GM19193 (cell line): ENCODE results near the gene NADSYN1.

ENCODE experiments used
- POLR2A ChIP-seq: IDR thresholded peaks from 4 replicates; pipeline ENCODE4 v1.6.1; 2011; ENCODE audit not compliant: insufficient read depth, insufficient read length; ENCODE audit errors: extremely low read depth

Gene NADSYN1

DNA sequence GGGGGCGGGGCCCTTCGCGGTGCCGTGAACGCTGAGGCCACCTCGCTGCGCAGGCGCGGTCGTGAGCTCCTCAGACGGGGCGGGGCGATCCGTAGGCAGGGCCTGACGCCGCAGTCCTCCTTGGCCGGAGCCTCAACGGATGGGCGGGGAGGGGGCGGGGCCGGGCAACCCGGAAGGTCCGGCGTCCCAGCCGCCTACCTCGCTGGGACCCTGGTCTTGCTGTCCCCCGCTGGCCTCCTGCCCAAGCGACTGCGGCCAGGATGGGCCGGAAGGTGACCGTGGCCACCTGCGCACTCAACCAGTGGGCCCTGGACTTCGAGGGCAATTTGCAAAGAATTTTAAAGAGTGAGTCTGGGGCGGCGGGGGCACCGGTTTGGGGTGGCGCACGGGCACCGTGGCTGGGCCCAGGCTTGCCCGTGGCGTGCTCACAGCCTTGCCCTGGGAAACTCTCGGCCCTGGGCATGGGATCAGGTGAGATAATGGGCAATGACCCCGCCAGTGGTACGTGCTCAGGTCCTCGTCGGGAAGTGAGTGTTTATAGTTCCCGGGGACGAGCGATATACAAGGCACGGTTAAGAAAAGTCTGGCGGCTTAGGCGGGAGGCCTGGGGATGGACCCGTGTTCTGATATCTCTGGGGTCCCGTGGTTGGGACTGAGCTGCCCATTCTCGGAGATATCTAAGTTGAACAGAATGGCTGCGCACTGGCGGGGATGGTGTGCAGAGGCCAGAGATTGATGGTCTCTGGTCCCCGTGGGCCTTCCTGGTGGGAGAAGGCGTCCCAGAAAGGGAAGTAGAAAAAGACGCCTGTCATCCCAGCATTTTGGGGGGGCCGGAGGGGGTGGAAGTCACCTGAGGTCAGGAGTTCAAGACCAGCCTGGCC is at the start of gene NADSYN1:
Gene NADSYN1, plus strand, starts transcription at position 167 of the 881 bp plus-strand sequence. Its CDS starts 94 bp downstream, at position 261.
- peak; percentile 79 for TF ChIP-seq POLR2A

DNA sequence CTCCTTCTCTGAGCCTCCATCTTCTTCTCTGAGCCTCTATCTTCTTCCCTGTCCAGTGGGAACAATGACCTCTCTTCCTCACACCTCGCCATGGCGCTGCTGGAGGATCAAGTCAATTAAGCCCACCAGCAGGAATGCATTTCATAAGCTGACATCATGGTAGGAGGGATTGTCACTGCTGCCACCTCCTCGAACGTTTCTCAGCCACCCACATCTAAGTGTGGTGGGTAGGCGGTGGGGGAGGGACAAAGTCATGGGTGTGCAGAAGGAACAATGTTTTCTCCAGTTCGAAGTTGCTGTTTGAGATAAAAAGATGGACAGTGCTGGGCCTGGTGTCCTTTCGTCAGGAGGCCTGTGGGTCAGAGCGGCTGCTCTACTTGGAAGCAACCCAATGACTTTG is 48.8 kb upstream of the NADSYN1 start:
- TF ChIP-seq POLR2A: no peak

GRCh38 chr11:71406681-71407080 is 46.3 kb upstream of the NADSYN1 start:
- TF ChIP-seq POLR2A: no peak

GRCh38 chr11:71407356-71407755 is 45.6 kb upstream of the NADSYN1 start:
- no peak for TF ChIP-seq POLR2A

DNA sequence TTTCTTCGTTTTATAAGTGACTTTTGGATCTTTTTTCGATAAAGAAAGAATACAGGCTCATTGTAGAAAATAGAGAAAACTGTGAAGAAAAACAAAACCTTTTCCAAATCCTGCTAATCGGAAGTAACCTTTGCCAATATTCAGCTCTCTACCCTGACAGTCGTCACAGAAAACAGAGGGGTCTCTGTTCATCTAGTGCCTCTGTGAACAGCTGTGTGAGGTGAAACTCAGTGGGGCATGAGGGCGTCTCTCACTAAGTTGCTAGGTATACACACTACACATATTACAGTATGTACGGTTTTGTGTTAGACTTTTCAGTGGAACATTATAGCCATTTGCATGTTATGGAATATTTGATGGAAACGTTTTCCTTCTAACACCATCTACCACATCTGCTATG is 44.2 kb upstream of the NADSYN1 start:
- TF ChIP-seq POLR2A: no peak

GRCh38 chr11:71410363-71410966 is 42.5 kb upstream of the NADSYN1 start:
- TF ChIP-seq POLR2A: no peak

GRCh38 chr11:71414645-71415044 is 38.4 kb upstream of the NADSYN1 start:
- no peak for TF ChIP-seq POLR2A

DNA sequence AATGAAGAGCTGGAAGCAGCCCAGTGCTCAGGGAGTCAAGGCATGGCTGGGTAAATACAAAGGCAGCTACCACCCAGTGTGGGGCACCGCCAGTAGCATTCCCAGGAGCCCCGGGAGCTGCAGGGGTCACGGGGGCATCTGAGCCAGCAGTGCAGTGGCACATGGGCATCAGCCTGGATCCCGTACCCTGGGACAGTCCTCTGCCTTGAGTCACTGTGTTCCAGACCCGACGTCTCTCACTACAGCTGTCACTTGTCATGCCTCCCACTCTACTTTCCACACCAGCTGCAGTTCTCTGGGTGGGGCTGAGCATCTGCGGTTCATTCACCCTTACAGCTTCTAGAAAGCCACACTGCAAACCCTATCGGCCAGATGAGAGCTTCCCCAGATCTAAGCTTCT is 34.4 kb upstream of the NADSYN1 start:
- no peak for TF ChIP-seq POLR2A

DNA sequence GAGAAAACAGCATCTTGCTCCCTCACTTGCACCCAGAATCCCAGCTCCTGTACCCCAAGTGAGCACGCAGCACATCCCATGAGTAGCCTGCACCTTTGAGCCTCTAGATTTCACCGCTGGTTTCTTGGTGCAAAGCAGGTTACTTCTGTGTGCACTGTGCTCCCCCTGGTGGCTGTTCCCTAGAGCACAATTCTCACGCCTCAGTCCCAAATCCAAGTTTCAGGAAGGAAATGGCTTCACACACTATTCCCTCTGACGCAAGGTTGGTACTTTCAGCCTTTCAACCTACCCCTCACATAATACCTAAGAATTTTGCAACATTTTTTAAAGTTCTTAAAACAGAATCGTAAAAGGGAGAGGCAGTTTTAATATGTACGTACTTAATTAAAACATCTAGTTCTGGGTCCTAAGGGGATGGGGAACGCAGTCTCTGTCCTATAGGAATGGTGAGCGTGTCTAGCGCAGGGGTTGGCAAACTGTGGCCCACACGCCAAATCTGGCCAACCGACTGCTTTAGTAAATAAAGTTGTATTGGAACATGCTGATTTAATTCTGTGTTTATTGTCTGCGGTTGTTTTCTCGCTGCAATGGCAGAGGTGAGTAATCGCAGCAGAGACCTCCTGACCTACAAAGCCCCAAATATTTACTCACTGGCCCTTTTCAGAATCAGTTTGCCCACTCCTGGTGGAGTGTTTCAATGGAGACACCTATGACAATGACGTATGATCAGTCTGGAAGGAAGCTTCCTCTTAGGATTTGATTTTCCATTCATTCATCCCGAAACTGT is 32.4 kb upstream of the NADSYN1 start:
- no peak for TF ChIP-seq POLR2A

DNA sequence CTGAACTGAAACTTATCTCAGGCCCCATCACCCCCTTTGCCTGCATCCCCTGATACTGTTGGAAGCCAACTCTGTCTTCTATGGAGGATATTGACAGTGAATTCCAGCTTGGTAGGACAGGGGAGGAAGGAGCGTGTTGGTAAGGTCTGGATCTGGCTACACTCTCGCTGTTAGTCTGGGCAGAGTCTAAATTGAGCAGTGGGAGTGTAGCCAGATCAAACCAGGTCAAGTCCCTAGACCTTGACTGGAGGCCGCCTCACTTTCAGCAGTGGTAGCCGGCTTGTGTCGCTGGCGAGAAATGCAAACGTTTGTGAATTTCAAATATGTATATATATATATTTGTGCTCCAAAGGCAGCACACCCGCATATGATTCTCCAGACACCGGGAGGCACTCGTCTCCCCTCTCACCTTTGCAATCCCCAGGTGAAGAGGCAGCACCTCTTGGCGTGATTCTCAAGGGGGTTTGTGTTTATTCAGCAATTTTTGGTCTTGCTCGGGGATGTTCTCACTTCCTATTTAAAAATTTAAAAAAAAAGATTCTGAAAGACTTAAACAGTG is 31.5 kb upstream of the NADSYN1 start:
- no peak for TF ChIP-seq POLR2A

- TF ChIP-seq POLR2A: no peak
Measured at GRCh38 chr11:71423181-71423790, 29.7 kb upstream of the NADSYN1 start.

GRCh38 chr11:71425409-71425808 is 27.6 kb upstream of the NADSYN1 start:
- no peak for TF ChIP-seq POLR2A

DNA sequence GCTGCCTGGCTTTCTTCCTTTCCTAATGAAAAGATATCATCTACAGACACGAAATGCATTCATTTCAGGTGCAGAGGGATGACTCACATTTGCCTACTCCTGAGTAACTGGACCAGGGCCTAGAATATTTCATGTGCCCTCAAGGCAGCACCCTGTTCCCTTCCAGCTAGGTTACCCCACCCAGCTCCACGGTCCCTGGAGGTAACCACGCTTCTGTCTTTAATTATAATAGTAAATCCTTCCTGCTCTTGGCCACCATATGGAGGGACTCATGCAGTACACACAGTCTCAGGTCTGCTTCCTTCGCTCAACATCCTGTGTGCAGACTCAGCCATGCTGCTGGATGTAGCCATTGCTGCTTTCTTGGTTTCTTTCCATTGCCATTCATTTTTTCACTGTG is 27.1 kb upstream of the NADSYN1 start:
- TF ChIP-seq POLR2A: no peak

DNA sequence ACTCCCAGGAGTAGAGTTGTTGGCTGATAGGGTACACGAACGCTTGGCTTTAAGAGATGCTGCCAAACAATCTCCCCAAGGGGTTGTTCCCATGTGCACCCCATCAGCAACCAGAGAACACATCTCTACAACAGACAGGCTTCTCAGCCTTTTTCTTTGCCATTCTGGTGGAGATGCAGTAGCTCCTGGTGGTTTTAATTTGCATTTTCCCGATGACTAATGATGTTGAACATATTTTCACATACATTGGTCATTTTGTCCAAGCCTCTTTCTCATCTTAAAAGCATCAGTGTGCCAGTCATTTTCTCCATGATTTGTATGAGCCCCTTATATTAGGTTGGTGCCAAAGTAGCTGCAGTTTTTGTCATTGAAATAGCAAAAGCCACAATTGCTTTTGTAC is 26.6 kb upstream of the NADSYN1 start:
- TF ChIP-seq POLR2A: no peak
